ENCODE measurements around the gene HEATR3. TPM values are rescaled to one million over a fixed set of nuclear protein-coding genes. Genes with fewer than 3 reads are reported as not detected.

HEATR3 gene
- total RNA-seq, 2 donors from 2014 or later: 11.5 to 13.1 TPM

GRCh38 chr16:50144211-50144610, 78.4 kb downstream of the HEATR3 start:
- DNase-seq (no peak), ATAC-seq (no peak)
- intact Hi-C loops (cut with DNase I): no loop called here

GRCh38 chr16:50146479-50147435, 81.0 kb downstream of the HEATR3 start:
- no peak for DNase-seq
- intact Hi-C loops (cut with DNase I): no loop called here
- no peak for ATAC-seq

GRCh38 chr16:50151322-50151721, 85.6 kb downstream of the HEATR3 start:
- intact Hi-C loops (cut with DNase I): loop anchor here in 1 of 2 donors (10.0 kb wide), 1 partner anchor 87 kb away; the partner anchor contains the start of gene HEATR3
- no peak for ATAC-seq
- no peak for DNase-seq

GRCh38 chr16:50151756-50152155, 86.0 kb downstream of the HEATR3 start:
- ATAC-seq (no peak), DNase-seq (no peak)
- intact Hi-C loops (cut with DNase I): loop anchor here in 1 of 2 donors (10.0 kb wide), 1 partner anchor 87 kb away; the partner anchor contains the start of gene HEATR3

GRCh38 chr16:50152351-50152806, 86.6 kb downstream of the HEATR3 start:
- ATAC-seq: peak; percentile 17 to 57
- intact Hi-C loops (cut with DNase I): loop anchor here in 1 of 2 donors (10.0 kb wide), 1 partner anchor 88 kb away; the partner anchor contains the start of gene HEATR3
- DNase-seq: peak; percentile 31

GRCh38 chr16:50152807-50153595, 87.2 kb downstream of the HEATR3 start, which contains the start of gene TENT4B:
Gene TENT4B (plus strand): TSS chr16:50153306. CDS start chr16:50153622, 316 bp downstream.
- intact Hi-C loops (cut with DNase I): loop anchor here in 1 of 2 donors (10.0 kb wide), 1 partner anchor 88 kb away; the partner anchor contains the start of gene HEATR3
- peak; percentile 94 to 95 for ATAC-seq
- DNase-seq: peak; percentile 90

- DNase-seq: peak; percentile 46
- peak in 1 of 2 donors; percentile 1 for ATAC-seq
- intact Hi-C loops (cut with DNase I): loop anchor here in 1 of 2 donors (10.0 kb wide), 1 partner anchor 89 kb away; the partner anchor contains the start of gene HEATR3
Observed at GRCh38 chr16:50153596-50154419, 88.0 kb downstream of the HEATR3 start.

GRCh38 chr16:50154420-50154950, 88.7 kb downstream of the HEATR3 start:
- no peak for ATAC-seq
- no peak for DNase-seq
- intact Hi-C loops (cut with DNase I): loop anchor here in 1 of 2 donors (10.0 kb wide), 1 partner anchor 90 kb away; the partner anchor contains the start of gene HEATR3

GRCh38 chr16:50155925-50156324, 90.2 kb downstream of the HEATR3 start:
- intact Hi-C loops (cut with DNase I): loop anchor here in 1 of 2 donors (1.0 to 10.0 kb wide), 2 partner anchors 54 to 91 kb away; partner anchors contain the start of gene HEATR3
- no peak for DNase-seq
- ATAC-seq: no peak

Other genes starting within 250 kb of the HEATR3 start
- gene ZNF423, start 209.9 kb upstream of the HEATR3 start, total RNA-seq: 10 to 100 TPM; 11.1 to 13.8 TPM
- 10 to 100 TPM; 16.2 to 17.1 TPM for gene CNEP1R1, start 40.7 kb upstream of the HEATR3 start, total RNA-seq
- gene TENT4B, start 87.3 kb downstream of the HEATR3 start, total RNA-seq: 1 to 10 TPM; 5.5 to 7.1 TPM
- 10 to 100 TPM; 14.3 to 23.7 TPM for gene ADCY7, start 200.6 kb downstream of the HEATR3 start, total RNA-seq

Measured in left cardiac atrium (tissue), 4 donors.